K562 (cell line): ENCODE results near the gene CTXND1. TPM values are rescaled to one million over a fixed set of nuclear protein-coding genes. Genes with fewer than 3 reads are reported as not detected.

ENCODE experiments used
- CEBPG ChIP-seq, 3 experiments: fragments of 200-800 bp in 1 of 3; sonication (Bioruptor generic) in 1 of 3; sonication (generic) in 1 of 3; formaldehyde crosslinking in 1 of 3; IDR thresholded peaks in 2 of 3; conservative IDR thresholded peaks in 1 of 3; 2 replicates each; pipeline versions ENCODE4 v1.6.1 to v1.8.0; 2016 to 2022; ENCODE audit warnings: missing compliant biosample characterization in 2 of 3, missing genetic modification characterization in 2 of 3, mild to moderate bottlenecking in 1 of 3, missing genetic modification reagents in 1 of 3
- DPF2 ChIP-seq: fragments of 450-650 bp; IDR thresholded peaks from 2 replicates; pipeline ENCODE4 v1.6.1; 2016
- HDAC1 ChIP-seq, 2 experiments: fragments of 450-650 bp; IDR thresholded peaks; 2 replicates each; pipeline ENCODE4 v1.6.1; 2016 to 2017; ENCODE audit warnings: inconsistent platforms in 1 of 2, mild to moderate bottlenecking in 1 of 2, moderate library complexity in 1 of 2
- HDAC2 ChIP-seq: fragments of 450-650 bp; IDR thresholded peaks from 2 replicates; pipeline ENCODE4 v1.6.1; 2016; ENCODE audit warnings: mild to moderate bottlenecking
- JUND ChIP-seq, 2 experiments: IDR thresholded peaks; 2 replicates in 1 of 2; 3 replicates in 1 of 2; pipeline ENCODE4 v1.6.1; 2011; ENCODE audit warnings: borderline replicate concordance in 2 of 2, low read depth in 2 of 2, low read length in 2 of 2, improper control_type of control experiment in 1 of 2, missing biosample characterization in 1 of 2, missing genetic modification characterization in 1 of 2, missing genetic modification reagents in 1 of 2
- KLF16 ChIP-seq: IDR thresholded peaks from 2 replicates; pipeline ENCODE4 v1.6.1; 2016; ENCODE audit warnings: antibody characterized with exemption
- NCOR1 ChIP-seq: fragments of 450-650 bp; IDR thresholded peaks from 2 replicates; pipeline ENCODE4 v1.6.1; 2016; ENCODE audit warnings: mild to moderate bottlenecking, moderate library complexity
- NFIX ChIP-seq: fragments of 250-450 bp; sonication (Bioruptor Pico); IDR thresholded peaks from 2 replicates; pipeline ENCODE4 v1.4.0; 2020; ENCODE audit warnings: low read depth, mild to moderate bottlenecking, moderate library complexity
- RUNX1 ChIP-seq: sonication (generic); IDR thresholded peaks from 2 replicates; pipeline ENCODE4 v1.6.1; 2016; ENCODE audit warnings: antibody characterized with exemption, low read depth
- SOX6 ChIP-seq: fragments of 450-650 bp; IDR thresholded peaks from 2 replicates; pipeline ENCODE4 v1.6.1; 2014; ENCODE audit warnings: mild to moderate bottlenecking
- STAT5A ChIP-seq: IDR thresholded peaks from 2 replicates; pipeline ENCODE4 v1.6.1; 2012; ENCODE audit warnings: low read length, inconsistent platforms, borderline replicate concordance
- TEAD4 ChIP-seq, 2 experiments: sonication (generic) in 1 of 2; formaldehyde crosslinking in 1 of 2; IDR thresholded peaks; 2 replicates each; pipeline versions ENCODE4 v1.6.1 to v1.8.0; 2012 to 2022; ENCODE audit warnings: borderline replicate concordance in 1 of 2, inconsistent platforms in 1 of 2, low read length in 1 of 2, mild to moderate bottlenecking in 1 of 2, missing genetic modification reagents in 1 of 2
- ZBTB1 ChIP-seq: sonication (generic); formaldehyde crosslinking; IDR thresholded peaks from 2 replicates; pipeline ENCODE4 v1.8.1; 2023; ENCODE audit warnings: missing genetic modification reagents, low read depth, mild to moderate bottlenecking, borderline replicate concordance
- polyA plus RNA-seq, 8 experiments: library from polyadenylated mRNA; depleted of rRNA in 4 of 8; stranded (reverse) in 5 of 8; unstranded in 3 of 8; fragments of >200 nt; fragmentation: Nextera tagmentation in 2 of 8; fragmentation: Illumina TruSeq in 1 of 8; extraction: Ambion mirVana in 2 of 8; extraction: Trizol in 1 of 8; gene quantifications; 2 replicates each; pipeline versions ENCODE4 v1.2.1 to v1.2.3, GENCODE V29; 2011 to 2014; ENCODE audit warnings: inconsistent platforms in 1 of 8, missing spikeins in 1 of 8
- total RNA-seq, 7 experiments: library from RNA; depleted of rRNA in 6 of 7; stranded (reverse); fragments of >200 nt in 6 of 7; fragmentation: Illumina TruSeq in 2 of 7; extraction: Trizol in 2 of 7; gene quantifications; 2 replicates each; pipeline versions ENCODE4 v1.2.1 to v1.2.3, GENCODE V29; 2011 to 2021; ENCODE audit warnings: low replicate concordance in 1 of 7
- TF ChIP-seq, protein P1 (sequence below): sonication (generic); formaldehyde crosslinking; IDR thresholded peaks from 2 replicates; pipeline ENCODE4 v1.8.0; 2022; ENCODE audit warnings: missing genetic modification reagents, mild to moderate bottlenecking, moderate library complexity, borderline replicate concordance
- TF ChIP-seq, protein P2 (sequence below), 2 experiments: fragments of 450-650 bp; IDR thresholded peaks; 2 replicates each; pipeline ENCODE4 v1.6.1; 2016; ENCODE audit warnings: mild to moderate bottlenecking in 2 of 2, borderline replicate concordance in 1 of 2, low read depth in 1 of 2, moderate library complexity in 1 of 2
- TF ChIP-seq, protein P3 (sequence below): fragments of 250-450 bp; sonication (Bioruptor Pico); IDR thresholded peaks from 2 replicates; pipeline ENCODE4 v1.4.0; 2020; ENCODE audit warnings: mild to moderate bottlenecking, moderate library complexity

The CTXND1 gene
- total and polyA plus RNA-seq, 9 of the 15 experiments (the other 6 are each of a cell fraction or from before 2014, with no cell fraction given), result 0.04 TPM; not detected in 7

DNA sequence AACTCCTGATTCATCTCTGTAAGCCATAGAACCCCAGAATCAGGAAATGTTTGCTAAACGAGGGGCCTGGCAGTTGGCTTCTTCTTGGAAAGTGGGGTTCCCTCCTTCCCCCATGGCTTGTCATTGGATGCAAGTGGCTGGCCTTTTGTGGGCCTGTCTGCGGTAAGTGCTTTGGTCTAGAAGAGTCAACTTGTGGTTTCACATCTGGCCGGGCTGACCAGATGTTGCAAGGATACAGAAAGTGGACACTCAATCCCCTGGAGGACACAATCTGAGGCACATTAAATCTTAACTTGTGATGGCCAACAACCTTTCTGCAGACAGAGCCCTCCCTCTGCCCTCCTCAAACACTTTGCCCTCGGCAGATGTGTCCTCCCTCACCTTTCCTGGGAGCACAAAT is 98.1 kb downstream of the CTXND1 start (continued):
- TF ChIP-seq TEAD4 (IDR thresholded peaks at IDR 0.05; ENCODE audit: low read length), result peak; percentile 78
- TF ChIP-seq TEAD4 (CRISPR knock-in tag; IDR thresholded peaks at IDR 0.05; ENCODE audit: borderline replicate concordance), result no peak
- TF ChIP-seq SOX6, result 0 out of 2 replicates have a peak, but pooled peaks have one; percentile 26
- peak; percentile 61 for TF ChIP-seq HDAC2
- TF ChIP-seq STAT5A, result peak; percentile 36
- peak; percentile 99 for TF ChIP-seq ZBTB1 (CRISPR knock-in tag)
- TF ChIP-seq, protein P1, sequence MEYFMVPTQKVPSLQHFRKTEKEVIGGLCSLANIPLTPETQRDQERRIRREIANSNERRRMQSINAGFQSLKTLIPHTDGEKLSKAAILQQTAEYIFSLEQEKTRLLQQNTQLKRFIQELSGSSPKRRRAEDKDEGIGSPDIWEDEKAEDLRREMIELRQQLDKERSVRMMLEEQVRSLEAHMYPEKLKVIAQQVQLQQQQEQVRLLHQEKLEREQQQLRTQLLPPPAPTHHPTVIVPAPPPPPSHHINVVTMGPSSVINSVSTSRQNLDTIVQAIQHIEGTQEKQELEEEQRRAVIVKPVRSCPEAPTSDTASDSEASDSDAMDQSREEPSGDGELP, result peak; percentile 88
- TF ChIP-seq JUND (IDR thresholded peaks at IDR 0.05; ENCODE audit: borderline replicate concordance, low read depth, low read length), result peak; percentile 35; the same call in 1 of the 2 replicates
- TF ChIP-seq JUND (tag; IDR thresholded peaks at IDR 0.05; ENCODE audit: borderline replicate concordance, low read depth, low read length), result no peak
- TF ChIP-seq, protein P2, sequence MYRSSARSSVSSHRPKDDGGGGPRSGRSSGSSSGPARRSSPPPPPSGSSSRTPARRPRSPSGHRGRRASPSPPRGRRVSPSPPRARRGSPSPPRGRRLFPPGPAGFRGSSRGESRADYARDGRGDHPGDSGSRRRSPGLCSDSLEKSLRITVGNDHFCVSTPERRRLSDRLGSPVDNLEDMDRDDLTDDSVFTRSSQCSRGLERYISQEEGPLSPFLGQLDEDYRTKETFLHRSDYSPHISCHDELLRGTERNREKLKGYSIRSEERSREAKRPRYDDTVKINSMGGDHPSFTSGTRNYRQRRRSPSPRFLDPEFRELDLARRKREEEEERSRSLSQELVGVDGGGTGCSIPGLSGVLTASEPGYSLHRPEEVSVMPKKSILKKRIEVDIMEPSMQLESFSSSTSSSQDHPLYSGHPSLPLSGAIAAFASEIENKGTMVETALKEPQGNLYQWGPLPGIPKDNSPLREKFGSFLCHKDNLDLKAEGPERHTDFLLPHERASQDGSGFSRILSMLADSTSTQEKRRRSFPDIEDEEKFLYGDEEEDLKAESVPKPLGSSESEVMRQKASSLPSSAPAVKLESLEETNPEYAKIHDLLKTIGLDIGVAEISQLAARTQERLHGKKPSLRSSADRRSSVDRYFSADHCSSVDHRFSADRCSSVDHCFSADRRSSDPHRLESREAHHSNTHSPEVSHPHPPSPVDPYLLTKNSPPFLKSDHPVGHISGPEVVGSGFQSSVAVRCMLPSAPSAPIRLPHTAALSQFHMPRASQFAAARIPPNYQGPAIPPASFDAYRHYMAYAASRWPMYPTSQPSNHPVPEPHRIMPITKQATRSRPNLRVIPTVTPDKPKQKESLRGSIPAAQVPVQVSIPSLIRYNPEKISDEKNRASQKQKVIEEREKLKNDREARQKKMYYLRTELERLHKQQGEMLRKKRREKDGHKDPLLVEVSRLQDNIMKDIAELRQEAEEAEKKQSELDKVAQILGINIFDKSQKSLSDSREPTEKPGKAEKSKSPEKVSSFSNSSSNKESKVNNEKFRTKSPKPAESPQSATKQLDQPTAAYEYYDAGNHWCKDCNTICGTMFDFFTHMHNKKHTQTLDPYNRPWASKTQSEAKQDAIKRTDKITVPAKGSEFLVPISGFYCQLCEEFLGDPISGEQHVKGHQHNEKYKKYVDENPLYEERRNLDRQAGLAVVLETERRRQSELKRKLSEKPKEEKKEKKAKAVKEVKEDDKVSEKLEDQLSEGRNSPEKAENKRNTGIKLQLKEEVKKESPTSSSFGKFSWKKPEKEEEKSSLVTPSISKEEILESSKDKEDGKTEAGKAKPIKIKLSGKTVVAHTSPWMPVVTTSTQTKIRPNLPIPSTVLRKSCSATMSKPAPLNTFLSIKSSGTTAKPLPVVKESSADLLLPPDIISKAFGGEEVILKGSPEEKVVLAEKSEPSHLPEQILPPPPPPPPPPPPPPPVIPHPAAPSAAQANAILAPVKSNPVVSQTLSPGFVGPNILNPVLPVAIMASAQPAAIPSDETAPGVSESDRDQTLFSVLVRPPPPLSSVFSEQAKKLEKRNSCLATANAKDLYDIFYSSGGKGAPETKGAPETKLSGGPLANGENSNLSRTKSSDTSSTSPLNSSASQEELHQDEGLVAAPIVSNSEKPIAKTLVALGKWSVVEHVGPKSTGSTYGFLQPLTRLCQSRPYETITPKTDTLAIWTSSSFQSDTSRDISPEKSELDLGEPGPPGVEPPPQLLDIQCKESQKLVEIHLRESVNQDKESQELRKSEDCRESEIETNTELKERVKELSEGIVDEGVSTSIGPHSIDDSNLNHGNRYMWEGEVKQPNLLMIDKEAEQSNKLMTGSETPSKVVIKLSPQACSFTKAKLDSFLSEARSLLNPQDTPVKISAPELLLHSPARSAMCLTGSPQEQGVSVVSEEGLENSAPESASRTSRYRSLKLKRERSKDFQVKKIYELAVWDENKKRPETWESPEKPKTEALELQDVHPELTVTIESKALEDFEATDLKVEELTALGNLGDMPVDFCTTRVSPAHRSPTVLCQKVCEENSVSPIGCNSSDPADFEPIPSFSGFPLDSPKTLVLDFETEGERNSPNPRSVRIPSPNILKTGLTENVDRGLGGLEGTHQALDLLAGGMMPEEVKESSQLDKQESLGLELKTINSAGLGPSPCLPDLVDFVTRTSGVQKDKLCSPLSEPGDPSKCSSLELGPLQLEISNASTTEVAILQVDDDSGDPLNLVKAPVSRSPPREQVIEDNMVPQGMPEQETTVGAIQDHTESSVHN (IDR thresholded peaks at IDR 0.05; ENCODE audit: borderline replicate concordance in 1 of 2, low read depth in 1 of 2), result peak in 1 of 2 experiments; percentile 61; a peak in 1 of 4 replicates
- peak; percentile 12; the same call in 1 of the 2 replicates for TF ChIP-seq DPF2
- TF ChIP-seq, protein P3, sequence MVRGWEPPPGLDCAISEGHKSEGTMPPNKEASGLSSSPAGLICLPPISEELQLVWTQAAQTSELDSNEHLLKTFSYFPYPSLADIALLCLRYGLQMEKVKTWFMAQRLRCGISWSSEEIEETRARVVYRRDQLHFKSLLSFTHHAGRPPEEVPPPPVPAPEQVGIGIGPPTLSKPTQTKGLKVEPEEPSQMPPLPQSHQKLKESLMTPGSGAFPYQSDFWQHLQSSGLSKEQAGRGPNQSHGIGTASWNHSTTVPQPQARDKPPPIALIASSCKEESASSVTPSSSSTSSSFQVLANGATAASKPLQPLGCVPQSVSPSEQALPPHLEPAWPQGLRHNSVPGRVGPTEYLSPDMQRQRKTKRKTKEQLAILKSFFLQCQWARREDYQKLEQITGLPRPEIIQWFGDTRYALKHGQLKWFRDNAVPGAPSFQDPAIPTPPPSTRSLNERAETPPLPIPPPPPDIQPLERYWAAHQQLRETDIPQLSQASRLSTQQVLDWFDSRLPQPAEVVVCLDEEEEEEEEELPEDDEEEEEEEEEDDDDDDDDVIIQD (CRISPR knock-in tag), result no peak
- 0 out of 2 replicates have a peak, but pooled peaks have one; percentile 44 for TF ChIP-seq KLF16
- peak; percentile 75; the same call in 1 of the 2 replicates for TF ChIP-seq RUNX1
- peak; percentile 66 for TF ChIP-seq NCOR1
- peak; percentile 43 for TF ChIP-seq CEBPG (CRISPR knock-in tag; IDR thresholded peaks at IDR 0.05)
- TF ChIP-seq CEBPG (tag; conservative IDR thresholded peaks at IDR 0.05 in 1 of 2, IDR thresholded peaks at IDR 0.05 in 1 of 2), result peak in 1 of 2 experiments; percentile 55; a peak in 2 of 4 replicates
- TF ChIP-seq NFIX (CRISPR knock-in tag), result no peak
- peak in 1 of 2 experiments; percentile 74; a peak in 2 of 4 replicates for TF ChIP-seq HDAC1 (IDR thresholded peaks at IDR 0.05)
